HepG2 (cell line): Measurements from ENCODE around the gene OVOL3. TPM values are rescaled to one million over a fixed set of nuclear protein-coding genes. Genes with fewer than 3 reads are reported as not detected.
A peak's percentile ranks its signal among the peaks of the same experiment; 100 is the strongest.

Experiments used
- ESRRA ChIP-seq: sonication (generic); formaldehyde crosslinking; IDR thresholded peaks from 2 replicates; pipeline ENCODE4 v1.5.1; 2020; ENCODE audit warnings: mild to moderate bottlenecking, low read depth, missing genetic modification reagents
- HNRNPLL ChIP-seq: fragments of 200-400 bp; formaldehyde crosslinking; IDR thresholded peaks from 2 replicates; pipeline ENCODE4 v1.6.1; 2017; ENCODE audit warnings: mild to moderate bottlenecking, low read depth, low read length; ENCODE audit not compliant: poor library complexity, severe bottlenecking
- ISL2 ChIP-seq: sonication (generic); formaldehyde crosslinking; IDR thresholded peaks from 2 replicates; pipeline ENCODE4 v1.5.0; 2020; ENCODE audit warnings: missing genetic modification reagents
- MATR3 ChIP-seq: sonication (generic); formaldehyde crosslinking; IDR thresholded peaks from 2 replicates; pipeline ENCODE4 v1.4.0; 2020; ENCODE audit warnings: missing genetic modification reagents
- NAIF1 ChIP-seq: sonication (generic); formaldehyde crosslinking; IDR thresholded peaks from 2 replicates; pipeline ENCODE4 v1.5.0; 2020; ENCODE audit warnings: mild to moderate bottlenecking, missing genetic modification reagents, borderline replicate concordance
- NBN ChIP-seq: fragments of 450-650 bp; conservative IDR thresholded peaks from 2 replicates; pipeline ENCODE4 v1.6.1; 2017
- NFE2L2 ChIP-seq: fragments of 150-350 bp; IDR thresholded peaks from 2 replicates; pipeline ENCODE4 v1.6.1; 2014; ENCODE audit warnings: low read length
- PHB2 ChIP-seq: fragments of 450-650 bp; IDR thresholded peaks from 2 replicates; pipeline ENCODE4 v1.6.1; 2018; ENCODE audit not compliant: partially characterized antibody
- RCOR2 ChIP-seq: IDR thresholded peaks from 2 replicates; pipeline ENCODE4 v1.6.1; 2016; ENCODE audit warnings: missing biosample characterization, missing genetic modification reagents
- REL ChIP-seq: sonication (generic); formaldehyde crosslinking; conservative IDR thresholded peaks from 2 replicates; pipeline ENCODE4 v1.8.0; 2022; ENCODE audit warnings: mild to moderate bottlenecking, missing genetic modification reagents, moderate library complexity
- SP2 ChIP-seq: sonication (generic); formaldehyde crosslinking; IDR thresholded peaks from 2 replicates; pipeline ENCODE4 v1.5.1; 2020; ENCODE audit warnings: mild to moderate bottlenecking, missing genetic modification reagents
- THAP11 ChIP-seq: IDR thresholded peaks from 2 replicates; pipeline ENCODE4 v1.6.1; 2016; ENCODE audit warnings: missing biosample characterization, missing genetic modification reagents
- ZFP62 ChIP-seq: sonication (generic); formaldehyde crosslinking; IDR thresholded peaks from 2 replicates; pipeline ENCODE4 v1.4.0; 2020; ENCODE audit warnings: missing genetic modification reagents
- ZNF225 ChIP-seq: sonication (generic); formaldehyde crosslinking; IDR thresholded peaks from 2 replicates; pipeline ENCODE4 v1.4.0; 2020; ENCODE audit warnings: mild to moderate bottlenecking, missing genetic modification reagents
- ZNF737 ChIP-seq: sonication (generic); formaldehyde crosslinking; IDR thresholded peaks from 2 replicates; pipeline ENCODE4 v1.5.0; 2020; ENCODE audit warnings: missing genetic modification reagents, mild to moderate bottlenecking, borderline replicate concordance
- ZNF839 ChIP-seq: sonication (generic); formaldehyde crosslinking; IDR thresholded peaks from 2 replicates; pipeline ENCODE4 v1.4.0; 2020; ENCODE audit warnings: missing genetic modification reagents, mild to moderate bottlenecking, borderline replicate concordance
- polyA plus RNA-seq, 8 experiments: library from polyadenylated mRNA; depleted of rRNA in 3 of 8; stranded (reverse) in 7 of 8; unstranded in 1 of 8; fragments of >200 nt; fragmentation: Illumina TruSeq in 4 of 8; extraction: Trizol in 4 of 8; gene quantifications; 2 replicates each; pipeline versions ENCODE4 v1.2.1 to v1.2.3, GENCODE V29; 2011 to 2016; ENCODE audit warnings: low read depth in 4 of 8, missing spikeins in 1 of 8, mixed read lengths in 1 of 8; ENCODE audit not compliant: insufficient read depth in 1 of 8
- total RNA-seq, 5 experiments: library from RNA; depleted of rRNA; stranded (reverse); fragments of >200 nt; fragmentation: Illumina TruSeq; extraction: Trizol; gene quantifications; 2 replicates each; pipeline ENCODE4 v1.2.3, GENCODE V29; 2016; ENCODE audit warnings: low read depth in 1 of 5
- TF ChIP-seq, protein P1 (sequence below): sonication (generic); formaldehyde crosslinking; IDR thresholded peaks from 2 replicates; pipeline ENCODE4 v1.4.0; 2020; ENCODE audit warnings: mild to moderate bottlenecking, low read depth, missing genetic modification reagents
- TF ChIP-seq, protein P2 (sequence below): sonication (generic); formaldehyde crosslinking; IDR thresholded peaks from 2 replicates; pipeline ENCODE4 v1.4.0; 2020; ENCODE audit warnings: mild to moderate bottlenecking, missing genetic modification reagents
- TF ChIP-seq, protein P3 (sequence below): sonication (generic); formaldehyde crosslinking; IDR thresholded peaks from 2 replicates; pipeline ENCODE4 v1.5.0; 2020; ENCODE audit warnings: mild to moderate bottlenecking, missing genetic modification reagents
- TF ChIP-seq, protein P4 (sequence below): sonication (generic); formaldehyde crosslinking; IDR thresholded peaks from 2 replicates; pipeline ENCODE4 v1.4.0; 2020; ENCODE audit warnings: missing genetic modification reagents
- TF ChIP-seq, protein P5 (sequence below): sonication (generic); formaldehyde crosslinking; IDR thresholded peaks from 2 replicates; pipeline ENCODE4 v1.5.0; 2020; ENCODE audit warnings: mild to moderate bottlenecking, low read depth, missing genetic modification reagents, borderline replicate concordance

Gene OVOL3
- total and polyA plus RNA-seq, 2 of the 13 experiments (the other 11 are each of a cell fraction or from before 2014, with no cell fraction given): not detected

DNA sequence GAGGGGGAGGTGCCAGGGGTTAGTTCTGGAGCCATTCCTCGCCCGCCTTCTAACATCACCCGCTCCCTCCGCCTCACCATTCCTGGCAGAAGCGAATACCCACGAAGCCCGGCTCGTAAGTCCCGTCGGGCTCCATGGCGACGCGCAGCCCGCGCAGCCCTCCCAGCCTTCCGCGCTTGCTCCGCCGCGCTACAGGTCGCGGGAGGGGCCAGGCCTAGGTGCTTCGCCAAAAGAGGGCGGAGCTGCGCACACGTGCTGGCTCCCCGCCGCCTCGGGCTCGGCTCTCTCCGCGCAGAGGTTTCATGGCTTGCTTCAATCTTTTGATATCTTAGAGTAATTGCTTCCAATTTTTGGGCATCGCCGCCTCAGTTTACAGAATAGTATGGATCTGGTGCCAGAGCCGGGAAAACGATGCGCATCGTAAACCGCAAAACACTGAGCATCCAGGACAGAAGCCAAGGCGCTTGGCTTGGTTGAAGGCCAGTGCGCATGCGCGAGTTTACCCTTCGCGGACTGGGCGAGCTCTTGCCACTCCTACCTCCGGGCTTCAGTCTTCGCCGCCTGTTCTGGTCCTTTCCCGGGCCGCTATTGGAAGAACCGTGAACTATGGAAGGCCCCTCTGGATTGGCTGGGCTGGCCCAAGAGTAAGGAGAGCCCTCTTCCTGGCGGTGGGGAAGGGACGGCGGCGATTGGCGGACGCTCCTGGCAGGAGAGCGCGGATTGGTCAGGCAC is 3.9 kb downstream of the OVOL3 start, which contains the start of gene POLR2I (continued):
- TF ChIP-seq, protein P1, sequence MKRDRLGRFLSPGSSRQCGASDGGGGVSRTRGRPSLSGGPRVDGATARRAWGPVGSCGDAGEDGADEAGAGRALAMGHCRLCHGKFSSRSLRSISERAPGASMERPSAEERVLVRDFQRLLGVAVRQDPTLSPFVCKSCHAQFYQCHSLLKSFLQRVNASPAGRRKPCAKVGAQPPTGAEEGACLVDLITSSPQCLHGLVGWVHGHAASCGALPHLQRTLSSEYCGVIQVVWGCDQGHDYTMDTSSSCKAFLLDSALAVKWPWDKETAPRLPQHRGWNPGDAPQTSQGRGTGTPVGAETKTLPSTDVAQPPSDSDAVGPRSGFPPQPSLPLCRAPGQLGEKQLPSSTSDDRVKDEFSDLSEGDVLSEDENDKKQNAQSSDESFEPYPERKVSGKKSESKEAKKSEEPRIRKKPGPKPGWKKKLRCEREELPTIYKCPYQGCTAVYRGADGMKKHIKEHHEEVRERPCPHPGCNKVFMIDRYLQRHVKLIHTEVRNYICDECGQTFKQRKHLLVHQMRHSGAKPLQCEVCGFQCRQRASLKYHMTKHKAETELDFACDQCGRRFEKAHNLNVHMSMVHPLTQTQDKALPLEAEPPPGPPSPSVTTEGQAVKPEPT: no peak
- TF ChIP-seq, protein P2, sequence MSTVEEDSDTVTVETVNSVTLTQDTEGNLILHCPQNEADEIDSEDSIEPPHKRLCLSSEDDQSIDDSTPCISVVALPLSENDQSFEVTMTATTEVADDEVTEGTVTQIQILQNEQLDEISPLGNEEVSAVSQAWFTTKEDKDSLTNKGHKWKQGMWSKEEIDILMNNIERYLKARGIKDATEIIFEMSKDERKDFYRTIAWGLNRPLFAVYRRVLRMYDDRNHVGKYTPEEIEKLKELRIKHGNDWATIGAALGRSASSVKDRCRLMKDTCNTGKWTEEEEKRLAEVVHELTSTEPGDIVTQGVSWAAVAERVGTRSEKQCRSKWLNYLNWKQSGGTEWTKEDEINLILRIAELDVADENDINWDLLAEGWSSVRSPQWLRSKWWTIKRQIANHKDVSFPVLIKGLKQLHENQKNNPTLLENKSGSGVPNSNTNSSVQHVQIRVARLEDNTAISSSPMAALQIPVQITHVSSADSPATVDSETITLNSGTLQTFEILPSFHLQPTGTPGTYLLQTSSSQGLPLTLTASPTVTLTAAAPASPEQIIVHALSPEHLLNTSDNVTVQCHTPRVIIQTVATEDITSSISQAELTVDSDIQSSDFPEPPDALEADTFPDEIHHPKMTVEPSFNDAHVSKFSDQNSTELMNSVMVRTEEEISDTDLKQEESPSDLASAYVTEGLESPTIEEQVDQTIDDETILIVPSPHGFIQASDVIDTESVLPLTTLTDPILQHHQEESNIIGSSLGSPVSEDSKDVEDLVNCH: no peak
- TF ChIP-seq REL (CRISPR knock-in tag) (peak; percentile 71; the same call in 1 of the 2 replicates), THAP11 (CRISPR knock-in tag) (peak; percentile 92), MATR3 (CRISPR knock-in tag) (no peak), ESRRA (CRISPR knock-in tag) (no peak), ZNF839 (CRISPR knock-in tag) (peak; percentile 80; the same call in 1 of the 2 replicates), NFE2L2 (no peak), ZFP62 (CRISPR knock-in tag) (no peak), RCOR2 (CRISPR knock-in tag) (no peak), ISL2 (CRISPR knock-in tag) (peak; percentile 87), ZNF737 (CRISPR knock-in tag) (no peak), NAIF1 (peak; percentile 87), SP2 (CRISPR knock-in tag) (peak; percentile 91), ZNF225 (CRISPR knock-in tag) (peak; percentile 89; the same call in 1 of the 2 replicates), HNRNPLL (peak; percentile 96), NBN (no peak), PHB2 (no peak)
- TF ChIP-seq, protein P3, sequence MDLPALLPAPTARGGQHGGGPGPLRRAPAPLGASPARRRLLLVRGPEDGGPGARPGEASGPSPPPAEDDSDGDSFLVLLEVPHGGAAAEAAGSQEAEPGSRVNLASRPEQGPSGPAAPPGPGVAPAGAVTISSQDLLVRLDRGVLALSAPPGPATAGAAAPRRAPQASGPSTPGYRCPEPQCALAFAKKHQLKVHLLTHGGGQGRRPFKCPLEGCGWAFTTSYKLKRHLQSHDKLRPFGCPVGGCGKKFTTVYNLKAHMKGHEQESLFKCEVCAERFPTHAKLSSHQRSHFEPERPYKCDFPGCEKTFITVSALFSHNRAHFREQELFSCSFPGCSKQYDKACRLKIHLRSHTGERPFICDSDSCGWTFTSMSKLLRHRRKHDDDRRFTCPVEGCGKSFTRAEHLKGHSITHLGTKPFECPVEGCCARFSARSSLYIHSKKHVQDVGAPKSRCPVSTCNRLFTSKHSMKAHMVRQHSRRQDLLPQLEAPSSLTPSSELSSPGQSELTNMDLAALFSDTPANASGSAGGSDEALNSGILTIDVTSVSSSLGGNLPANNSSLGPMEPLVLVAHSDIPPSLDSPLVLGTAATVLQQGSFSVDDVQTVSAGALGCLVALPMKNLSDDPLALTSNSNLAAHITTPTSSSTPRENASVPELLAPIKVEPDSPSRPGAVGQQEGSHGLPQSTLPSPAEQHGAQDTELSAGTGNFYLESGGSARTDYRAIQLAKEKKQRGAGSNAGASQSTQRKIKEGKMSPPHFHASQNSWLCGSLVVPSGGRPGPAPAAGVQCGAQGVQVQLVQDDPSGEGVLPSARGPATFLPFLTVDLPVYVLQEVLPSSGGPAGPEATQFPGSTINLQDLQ (CRISPR knock-in tag): no peak
- TF ChIP-seq, protein P4, sequence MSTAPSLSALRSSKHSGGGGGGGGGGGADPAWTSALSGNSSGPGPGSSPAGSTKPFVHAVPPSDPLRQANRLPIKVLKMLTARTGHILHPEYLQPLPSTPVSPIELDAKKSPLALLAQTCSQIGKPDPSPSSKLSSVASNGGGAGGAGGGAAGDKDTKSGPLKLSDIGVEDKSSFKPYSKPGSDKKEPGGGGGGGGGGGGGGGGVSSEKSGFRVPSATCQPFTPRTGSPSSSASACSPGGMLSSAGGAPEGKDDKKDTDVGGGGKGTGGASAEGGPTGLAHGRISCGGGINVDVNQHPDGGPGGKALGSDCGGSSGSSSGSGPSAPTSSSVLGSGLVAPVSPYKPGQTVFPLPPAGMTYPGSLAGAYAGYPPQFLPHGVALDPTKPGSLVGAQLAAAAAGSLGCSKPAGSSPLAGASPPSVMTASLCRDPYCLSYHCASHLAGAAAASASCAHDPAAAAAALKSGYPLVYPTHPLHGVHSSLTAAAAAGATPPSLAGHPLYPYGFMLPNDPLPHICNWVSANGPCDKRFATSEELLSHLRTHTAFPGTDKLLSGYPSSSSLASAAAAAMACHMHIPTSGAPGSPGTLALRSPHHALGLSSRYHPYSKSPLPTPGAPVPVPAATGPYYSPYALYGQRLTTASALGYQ: peak; percentile 66; the same call in 1 of the 2 replicates
- TF ChIP-seq, protein P5, sequence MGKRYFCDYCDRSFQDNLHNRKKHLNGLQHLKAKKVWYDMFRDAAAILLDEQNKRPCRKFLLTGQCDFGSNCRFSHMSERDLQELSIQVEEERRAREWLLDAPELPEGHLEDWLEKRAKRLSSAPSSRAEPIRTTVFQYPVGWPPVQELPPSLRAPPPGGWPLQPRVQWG (CRISPR knock-in tag): no peak
